D721Med (cell line): ENCODE measurements around the gene CCNF.
A peak's percentile ranks its signal among the peaks of the same experiment; 100 is the strongest.

ENCODE experiments used
- DNase-seq: peaks from one replicate; pipeline ENCODE4 v3.0.0; 2011; ENCODE audit warnings: low spot score; ENCODE audit not compliant: insufficient read length
- FAIRE-seq: peaks from 2 replicates; lab custom pipeline; 2011; peaks lifted over from hg19 to GRCh38; lab: Jason Lieb, UNC
- TF ChIP-seq, protein P1 (sequence below): IDR thresholded peaks from 2 replicates; pipeline ENCODE4 v1.5.1; 2012; ENCODE audit warnings: mild to moderate bottlenecking, control low read depth; ENCODE audit not compliant: insufficient read depth; ENCODE audit errors: missing control alignments

The CCNF gene

DNA sequence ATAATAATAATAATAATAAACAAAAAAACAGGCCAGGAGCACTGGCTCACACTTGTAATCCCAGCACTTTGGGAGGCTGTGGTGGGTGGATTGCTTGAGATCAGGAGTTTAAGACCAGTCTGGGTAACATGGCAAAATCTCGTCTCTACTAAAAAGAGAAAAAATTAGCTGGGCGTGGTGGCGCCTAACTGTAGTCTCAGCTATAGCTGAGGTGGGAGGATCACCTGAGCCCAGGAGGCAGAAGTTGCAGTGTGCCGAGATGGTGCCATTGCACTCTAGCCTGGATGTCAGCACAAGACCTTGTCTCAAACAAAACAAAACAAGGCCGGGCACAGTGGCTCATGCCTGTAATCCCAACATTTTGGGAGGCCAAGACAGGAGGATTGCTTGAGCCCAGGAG, 65.8 kb downstream of the CCNF start:
- TF ChIP-seq, protein P1, sequence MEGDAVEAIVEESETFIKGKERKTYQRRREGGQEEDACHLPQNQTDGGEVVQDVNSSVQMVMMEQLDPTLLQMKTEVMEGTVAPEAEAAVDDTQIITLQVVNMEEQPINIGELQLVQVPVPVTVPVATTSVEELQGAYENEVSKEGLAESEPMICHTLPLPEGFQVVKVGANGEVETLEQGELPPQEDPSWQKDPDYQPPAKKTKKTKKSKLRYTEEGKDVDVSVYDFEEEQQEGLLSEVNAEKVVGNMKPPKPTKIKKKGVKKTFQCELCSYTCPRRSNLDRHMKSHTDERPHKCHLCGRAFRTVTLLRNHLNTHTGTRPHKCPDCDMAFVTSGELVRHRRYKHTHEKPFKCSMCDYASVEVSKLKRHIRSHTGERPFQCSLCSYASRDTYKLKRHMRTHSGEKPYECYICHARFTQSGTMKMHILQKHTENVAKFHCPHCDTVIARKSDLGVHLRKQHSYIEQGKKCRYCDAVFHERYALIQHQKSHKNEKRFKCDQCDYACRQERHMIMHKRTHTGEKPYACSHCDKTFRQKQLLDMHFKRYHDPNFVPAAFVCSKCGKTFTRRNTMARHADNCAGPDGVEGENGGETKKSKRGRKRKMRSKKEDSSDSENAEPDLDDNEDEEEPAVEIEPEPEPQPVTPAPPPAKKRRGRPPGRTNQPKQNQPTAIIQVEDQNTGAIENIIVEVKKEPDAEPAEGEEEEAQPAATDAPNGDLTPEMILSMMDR = no peak
- DNase-seq (no peak), FAIRE-seq (no peak)

DNA sequence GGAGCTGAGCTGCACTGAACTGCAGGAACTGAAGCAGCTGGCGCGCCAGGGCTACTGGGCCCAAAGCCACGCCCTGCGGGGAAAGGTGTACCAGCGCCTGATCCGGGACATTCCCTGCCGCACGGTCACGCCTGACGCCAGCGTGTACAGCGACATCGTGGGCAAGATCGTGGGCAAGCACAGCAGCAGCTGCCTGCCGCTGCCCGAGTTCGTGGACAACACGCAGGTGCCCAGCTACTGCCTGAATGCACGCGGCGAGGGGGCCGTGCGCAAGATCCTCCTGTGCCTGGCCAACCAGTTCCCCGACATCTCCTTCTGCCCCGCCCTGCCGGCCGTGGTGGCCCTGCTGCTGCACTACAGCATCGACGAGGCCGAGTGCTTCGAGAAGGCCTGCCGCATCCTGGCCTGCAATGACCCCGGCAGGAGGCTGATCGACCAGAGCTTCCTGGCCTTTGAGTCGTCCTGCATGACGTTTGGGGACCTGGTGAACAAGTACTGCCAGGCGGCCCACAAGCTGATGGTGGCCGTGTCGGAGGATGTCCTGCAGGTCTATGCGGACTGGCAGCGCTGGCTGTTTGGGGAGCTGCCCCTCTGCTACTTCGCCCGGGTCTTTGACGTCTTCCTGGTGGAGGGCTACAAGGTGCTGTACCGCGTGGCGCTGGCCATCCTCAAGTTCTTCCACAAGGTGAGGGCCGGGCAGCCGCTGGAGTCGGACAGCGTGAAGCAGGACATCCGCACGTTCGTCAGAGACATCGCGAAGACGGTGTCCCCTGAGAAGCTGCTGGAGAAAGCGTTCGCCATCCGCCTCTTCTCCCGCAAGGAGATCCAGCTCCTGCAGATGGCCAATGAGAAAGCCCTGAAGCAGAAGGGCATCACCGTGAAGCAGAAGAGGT, 67.2 kb downstream of the CCNF start:
- DNase-seq = no peak
- TF ChIP-seq, protein P1 = no peak
- no peak for FAIRE-seq

DNA sequence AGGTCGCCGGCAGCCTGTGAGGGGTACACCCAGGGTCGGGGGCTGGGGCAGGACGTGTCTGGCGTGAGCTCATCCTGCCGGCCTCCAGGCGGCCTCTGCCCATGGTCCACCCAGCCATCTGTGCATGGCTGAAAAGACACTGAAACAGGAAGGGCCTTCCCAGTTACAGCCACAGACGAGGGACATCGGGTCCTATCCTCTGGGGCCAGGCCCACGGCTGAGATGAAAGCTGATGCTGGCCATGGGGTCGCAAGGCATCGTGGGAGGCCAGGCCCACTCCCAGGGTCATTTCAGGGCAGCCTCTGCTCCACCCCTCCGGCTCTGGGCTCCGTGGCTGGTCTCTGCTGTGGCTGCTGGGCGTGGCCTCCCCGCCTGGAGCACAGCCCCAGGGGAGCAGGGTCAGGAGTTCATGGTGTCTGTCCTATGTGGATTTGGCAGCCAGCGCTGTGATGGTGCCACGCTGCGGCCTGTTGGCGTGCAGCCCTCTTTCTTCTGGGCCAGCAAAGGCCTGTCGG, 67.9 kb downstream of the CCNF start:
- DNase-seq (no peak), FAIRE-seq (no peak)
- TF ChIP-seq, protein P1 = peak; percentile 1

DNA sequence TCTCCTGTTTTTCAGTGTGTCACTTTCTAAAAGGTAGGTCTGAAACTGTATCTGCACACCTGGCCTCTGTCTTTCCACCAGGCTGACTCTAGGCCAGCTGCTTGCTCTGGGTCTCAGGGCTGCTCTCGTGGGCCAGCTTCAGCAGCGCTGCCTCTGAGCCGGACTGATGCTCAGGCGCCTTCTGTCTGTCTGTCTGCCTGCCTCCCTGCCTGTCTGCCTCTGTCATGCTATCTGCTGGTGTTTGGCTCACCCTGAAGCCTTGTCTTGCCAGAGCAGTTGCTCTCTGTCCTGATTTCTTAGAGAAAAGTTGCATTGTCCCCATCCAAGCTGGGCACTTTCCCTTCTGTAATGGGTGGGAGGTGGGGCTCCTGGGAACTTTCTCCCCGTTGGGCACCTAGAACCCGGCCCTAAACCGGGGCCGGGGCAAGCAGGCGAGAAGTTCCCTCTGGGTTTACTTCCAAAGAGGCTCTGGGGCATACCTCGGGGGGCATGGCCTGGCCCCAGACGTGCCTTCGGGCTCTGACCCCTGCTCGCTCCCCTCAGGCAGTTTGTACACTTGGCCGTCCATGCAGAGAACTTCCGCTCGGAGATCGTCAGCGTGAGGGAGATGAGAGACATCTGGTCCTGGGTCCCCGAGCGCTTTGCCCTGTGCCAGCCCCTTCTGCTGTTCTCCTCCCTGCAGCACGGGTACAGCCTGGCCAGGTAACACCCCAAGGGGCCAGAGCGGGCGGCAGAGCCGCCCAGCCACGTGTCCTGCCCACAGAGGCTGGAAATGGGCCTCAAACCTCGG, 68.6 kb downstream of the CCNF start:
- TF ChIP-seq, protein P1 = no peak
- DNase-seq (no peak), FAIRE-seq (no peak)

DNA sequence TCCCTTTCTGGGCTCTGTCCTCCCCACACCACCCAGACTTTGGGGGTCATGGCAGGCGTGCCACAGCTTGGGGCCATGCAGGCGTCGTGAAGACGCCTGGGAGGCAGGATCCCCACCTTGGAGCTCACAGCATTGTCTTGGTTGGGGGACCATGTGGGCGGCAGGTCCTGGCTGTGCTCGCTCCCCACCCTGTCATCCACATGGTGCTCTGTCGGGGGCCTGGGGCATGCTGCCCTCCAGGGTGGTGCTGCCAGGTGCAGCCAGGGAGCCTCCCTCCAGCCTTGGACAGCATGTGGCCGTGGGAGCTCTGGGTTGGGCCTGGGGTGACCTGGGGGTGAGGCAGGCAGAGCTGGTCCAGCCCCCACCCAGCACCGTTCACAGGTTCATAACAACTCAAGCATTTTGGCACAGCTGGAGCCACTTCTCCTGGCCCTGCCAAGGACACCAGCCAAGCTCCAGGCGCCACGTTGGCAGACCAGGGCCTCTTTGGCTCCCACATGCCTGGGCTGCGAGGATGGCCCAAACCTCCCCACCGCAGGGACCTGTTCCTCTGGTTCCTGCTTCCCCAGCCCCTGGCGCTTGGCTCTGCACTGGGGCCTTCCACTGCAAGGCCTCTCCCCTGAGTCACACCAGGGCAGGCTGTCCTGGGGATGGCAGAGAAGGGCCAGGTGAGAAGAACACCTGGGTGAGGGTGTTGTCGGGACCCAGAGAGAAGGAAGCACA, 69.4 kb downstream of the CCNF start:
- DNase-seq (no peak), FAIRE-seq (no peak)

DNA sequence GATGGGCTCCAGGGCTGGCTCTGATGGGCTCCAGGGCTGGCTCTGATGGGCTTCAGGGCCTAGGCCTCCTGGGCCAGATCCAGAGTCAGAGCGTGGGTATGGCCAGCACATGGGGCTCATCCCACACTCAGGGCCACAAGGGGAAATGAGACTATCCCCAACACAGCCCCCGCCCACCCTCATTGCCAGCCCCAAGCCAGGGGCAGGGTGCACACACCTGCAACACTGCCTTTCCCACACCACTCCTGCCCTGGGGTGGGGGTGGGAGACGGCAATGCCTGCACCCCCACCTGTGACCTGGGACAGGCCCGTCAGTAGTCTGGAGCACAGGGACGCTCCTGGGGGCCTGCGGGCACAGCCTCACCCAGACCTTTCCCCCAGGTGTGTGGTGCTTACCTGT, 70.2 kb downstream of the CCNF start:
- TF ChIP-seq, protein P1 = no peak
- DNase-seq (no peak), FAIRE-seq (no peak)

More for the DNA sequence above, 69.4 kb downstream of the CCNF start:
- TF ChIP-seq, protein P1 = no peak
